H1 (cell line): ENCODE data around the gene ZNF746. TPM values are rescaled to one million over a fixed set of nuclear protein-coding genes. Genes with fewer than 3 reads are reported as not detected.

Source experiments
- BACH1 ChIP-seq: IDR thresholded peaks from 2 replicates; pipeline ENCODE4 v1.6.1; 2012; ENCODE audit warnings: low read length, improper control_type of control experiment
- E2F6 ChIP-seq: IDR thresholded peaks from 2 replicates; pipeline ENCODE4 v1.6.1; 2012; ENCODE audit warnings: inconsistent platforms
- polyA plus RNA-seq, 7 experiments: library from polyadenylated mRNA; depleted of rRNA in 3 of 7; stranded (reverse) in 5 of 7; unstranded in 2 of 7; fragments of >200 nt in 5 of 7; fragments of 200-250 nt in 2 of 7; gene quantifications; 1 replicate in 5 of 7; 2 replicates in 1 of 7; 4 replicates in 1 of 7; pipeline versions ENCODE4 v1.2.1 to v1.2.3, GENCODE V29; 2011 to 2013; ENCODE audit warnings: missing spikeins in 2 of 7, mixed read lengths in 2 of 7
- total RNA-seq: library from RNA; stranded (reverse); fragmentation: NEBNext Ultra II Directional; extraction: Animal tissue kit (Norgen Biotek cat#: 25700); gene quantifications from 2 replicates; pipeline ENCODE4 v1.2.1, GENCODE V29; 2021

ZNF746 gene
- total and polyA plus RNA-seq, 2 of the 8 experiments (the other 6 are each of a cell fraction or from before 2014, with no cell fraction given), result 7.5 to 15.6 TPM

- TF ChIP-seq E2F6, result no peak
- TF ChIP-seq BACH1, result no peak
- TF ChIP-seq, all 59 proteins: peak for 0
These were observed 47.7 kb downstream of the ZNF746 start (continued) for GRCh38 chr7:149449897-149450296.
